Measurements from ENCODE around the gene XPNPEP1.
"Not testable (repeated sequence)": the region's sequence is repeated elsewhere in the genome, so short reads cannot be mapped to it uniquely, and the experiment has no call there.

The XPNPEP1 gene

GRCh38 chr10:109924967-109925620, 1.8 kb upstream of the XPNPEP1 start:
- DNase-seq (ENCODE audit: low read depth, low spot score) = peak; percentile 18

- DNase-seq (ENCODE audit: low read depth, low spot score) = no peak
Measured at GRCh38 chr10:109924087-109924486, 776 bp upstream of the XPNPEP1 start.

GRCh38 chr10:109922358-109922975, 844 bp downstream of the XPNPEP1 start:
- DNase-seq (ENCODE audit: low read depth, low spot score) = peak; percentile 13

- DNase-seq (ENCODE audit: low read depth, low spot score) = no peak
Measured at GRCh38 chr10:109920016-109920415, 3.3 kb downstream of the XPNPEP1 start.

GRCh38 chr10:109919220-109919619, 4.1 kb downstream of the XPNPEP1 start:
- DNase-seq (ENCODE audit: low read depth, low spot score) = no peak

DNA sequence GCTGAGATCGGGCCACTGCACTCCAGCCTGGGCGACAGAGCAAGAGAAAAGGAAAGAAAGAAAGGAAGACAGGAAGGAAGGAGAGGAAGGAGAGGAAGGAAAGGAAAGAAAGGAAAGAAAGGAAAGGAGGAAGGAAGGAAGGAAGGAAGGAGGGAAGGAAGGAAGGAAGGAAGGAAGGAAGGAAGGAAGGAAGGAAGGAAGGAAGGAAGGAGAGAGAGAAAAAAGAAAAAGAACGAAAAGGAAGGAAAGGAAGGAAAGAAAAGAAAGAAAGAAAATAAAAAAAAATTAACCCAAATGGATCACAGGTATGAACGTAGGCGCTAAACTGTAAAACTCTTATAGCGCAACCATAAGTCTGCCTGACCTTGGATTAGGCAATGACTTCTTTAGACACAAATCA, 4.6 kb downstream of the XPNPEP1 start:
- not testable (repeated sequence) for DNase-seq (ENCODE audit: low read depth, low spot score)

DNA sequence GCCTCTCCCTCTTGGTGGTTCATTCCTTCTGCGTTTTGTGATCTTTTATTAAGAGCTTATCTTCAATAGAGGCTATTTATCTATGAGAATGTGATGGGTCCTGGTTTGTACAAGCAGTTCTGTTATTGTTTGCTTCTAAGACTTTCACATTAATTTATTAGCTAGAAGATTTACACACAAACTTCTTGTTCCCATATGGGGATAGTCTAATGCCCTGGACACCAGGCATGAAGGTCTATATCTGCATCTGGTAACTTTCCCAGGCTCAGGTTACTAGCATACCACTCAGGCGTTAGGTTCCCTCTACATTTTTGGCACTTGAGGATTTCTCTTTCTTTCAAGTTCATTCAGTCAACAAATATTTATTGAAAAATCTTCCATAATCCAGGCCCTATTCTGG, 7.7 kb downstream of the XPNPEP1 start:
- no peak for DNase-seq (ENCODE audit: low read depth, low spot score)

DNA sequence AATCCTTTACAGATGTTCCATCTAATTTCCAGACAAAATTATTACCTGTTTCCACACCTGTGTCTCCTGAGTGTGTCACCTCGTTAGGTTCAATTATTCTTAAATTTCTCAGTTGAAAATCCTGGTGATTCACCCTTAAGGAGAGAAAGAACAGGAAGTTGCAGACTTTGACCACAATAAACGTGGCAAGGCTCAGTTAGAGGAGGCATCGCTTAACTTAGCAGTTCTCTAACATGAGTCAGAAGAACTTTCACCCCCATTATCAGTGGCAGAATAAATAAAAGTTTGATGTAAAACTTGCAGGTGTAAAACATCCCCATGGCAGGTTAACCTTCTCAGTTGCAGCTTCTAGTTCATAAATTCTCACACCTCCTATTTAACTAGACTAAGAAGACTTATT, 8.3 kb downstream of the XPNPEP1 start:
- no peak for DNase-seq (ENCODE audit: low read depth, low spot score)

GRCh38 chr10:109913306-109913892, 9.9 kb downstream of the XPNPEP1 start:
- no peak for DNase-seq (ENCODE audit: low read depth, low spot score)

GRCh38 chr10:109912335-109913281, 10.7 kb downstream of the XPNPEP1 start:
- DNase-seq (ENCODE audit: low read depth, low spot score) = no peak

DNA sequence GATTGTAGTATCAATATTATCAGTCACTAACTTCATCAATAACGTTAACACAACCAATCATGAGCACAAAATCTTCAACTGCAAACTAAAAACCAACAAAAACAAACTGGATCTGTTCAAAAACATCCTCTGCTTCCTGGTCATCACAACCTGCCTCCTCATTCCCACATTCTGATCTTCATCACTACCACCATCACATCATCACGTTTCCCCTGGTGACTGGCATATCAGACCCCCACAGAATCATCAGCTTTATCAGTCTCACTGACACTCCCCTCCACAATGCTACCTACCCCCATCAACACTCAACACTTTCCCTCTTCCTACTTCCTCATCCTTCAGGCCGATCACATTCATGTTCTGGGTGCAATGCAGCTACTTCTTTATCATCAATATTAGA, 11.4 kb downstream of the XPNPEP1 start:
- DNase-seq (ENCODE audit: low read depth, low spot score) = no peak

GRCh38 chr10:109906316-109906715, 17.0 kb downstream of the XPNPEP1 start:
- no peak for DNase-seq (ENCODE audit: low read depth, low spot score)

GRCh38 chr10:109904397-109904796, 18.9 kb downstream of the XPNPEP1 start:
- no peak for DNase-seq (ENCODE audit: low read depth, low spot score)

DNA sequence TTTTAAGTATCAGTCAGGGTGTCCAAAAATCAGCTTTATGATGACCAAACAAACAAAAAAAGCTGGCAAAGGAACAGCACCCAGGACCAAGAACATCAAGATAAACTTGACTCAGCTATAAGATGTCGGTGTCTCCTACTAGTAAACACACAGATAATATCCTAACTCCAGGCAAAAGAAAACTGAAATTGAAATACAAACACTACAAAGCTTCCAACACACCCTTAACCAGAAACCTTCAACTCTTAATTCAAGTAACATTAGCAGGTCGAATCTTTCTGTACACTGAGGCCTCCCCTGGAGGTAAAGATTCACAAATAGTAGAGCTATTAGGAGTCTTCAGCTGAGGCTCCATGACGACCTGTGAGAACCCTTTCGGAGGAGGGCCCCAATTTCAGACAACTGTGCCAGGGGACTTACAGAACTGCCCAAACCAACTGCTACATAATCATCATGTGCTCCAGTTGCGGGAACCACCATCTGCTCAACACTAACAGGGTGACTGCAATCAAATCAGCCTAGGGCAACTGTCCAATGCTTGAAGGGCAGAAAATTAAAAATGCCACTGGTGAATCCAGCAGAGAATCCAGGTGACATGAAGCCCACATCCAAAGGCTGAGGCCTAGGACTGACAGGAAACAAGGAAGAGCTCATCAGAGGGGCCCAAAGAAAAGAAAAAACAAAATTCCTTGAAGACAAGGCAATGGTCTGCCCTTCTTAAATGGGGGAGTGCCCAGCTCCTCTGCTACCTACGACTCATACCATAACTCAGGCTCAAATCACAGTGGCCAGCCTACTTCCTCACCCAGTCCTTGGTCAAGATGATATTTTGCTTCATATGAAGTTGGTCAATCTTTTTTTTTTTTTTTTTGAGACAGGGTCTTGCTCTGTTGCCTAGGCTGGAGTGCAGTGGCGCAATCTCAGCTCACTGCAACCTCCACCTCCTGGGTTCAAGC, 20.0 kb downstream of the XPNPEP1 start:
- no peak for DNase-seq (ENCODE audit: low read depth, low spot score)

DNA sequence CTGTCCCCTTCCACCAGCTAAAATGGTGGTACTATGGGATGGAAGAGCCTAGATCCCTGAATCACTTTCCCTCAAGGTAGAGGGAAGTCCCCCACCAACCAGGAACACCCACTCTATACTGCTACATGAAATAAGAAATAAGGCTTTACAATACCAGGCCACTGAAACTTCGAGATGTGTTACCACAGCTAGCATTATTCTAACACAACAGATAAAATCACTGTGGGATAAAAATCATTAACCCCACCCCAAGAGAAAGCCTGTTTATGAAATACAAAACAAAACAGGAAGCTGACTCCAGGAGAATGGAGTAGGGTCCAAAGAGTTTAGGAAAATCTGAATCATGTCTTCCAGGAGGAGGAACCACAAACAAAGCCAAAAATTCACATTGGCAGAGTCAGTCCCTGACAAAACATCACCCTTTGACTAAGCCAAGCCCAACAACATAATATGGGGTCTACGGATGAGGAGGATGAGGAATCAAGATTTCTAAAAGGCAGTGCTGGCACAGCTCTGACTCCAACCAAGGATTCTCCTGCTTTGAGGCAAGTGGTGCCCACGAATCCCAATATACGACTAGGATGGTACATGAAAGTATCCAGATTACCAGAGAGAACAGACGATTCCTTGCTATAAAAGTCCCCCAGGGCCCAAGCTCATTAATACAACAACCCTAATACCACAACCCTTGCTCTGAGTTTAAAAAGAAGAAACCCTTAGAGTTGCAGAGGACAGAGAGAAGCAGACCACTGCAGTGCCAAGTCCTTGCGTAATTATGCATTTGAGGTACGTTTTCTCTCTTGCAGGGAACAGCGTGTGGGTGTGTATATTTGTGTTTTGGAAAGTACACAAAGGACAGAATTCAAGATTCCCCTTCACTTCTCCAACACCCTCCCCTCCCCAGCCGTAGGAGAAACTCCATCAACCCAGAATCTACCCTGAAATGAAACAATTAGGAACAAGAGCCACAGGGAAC, 23.7 kb downstream of the XPNPEP1 start:
- no peak for DNase-seq (ENCODE audit: low read depth, low spot score)

GRCh38 chr10:109898666-109899355, 24.5 kb downstream of the XPNPEP1 start:
- no peak for DNase-seq (ENCODE audit: low read depth, low spot score)

GRCh38 chr10:109898007-109898406, 25.3 kb downstream of the XPNPEP1 start:
- DNase-seq (ENCODE audit: low read depth, low spot score) = no peak

DNA sequence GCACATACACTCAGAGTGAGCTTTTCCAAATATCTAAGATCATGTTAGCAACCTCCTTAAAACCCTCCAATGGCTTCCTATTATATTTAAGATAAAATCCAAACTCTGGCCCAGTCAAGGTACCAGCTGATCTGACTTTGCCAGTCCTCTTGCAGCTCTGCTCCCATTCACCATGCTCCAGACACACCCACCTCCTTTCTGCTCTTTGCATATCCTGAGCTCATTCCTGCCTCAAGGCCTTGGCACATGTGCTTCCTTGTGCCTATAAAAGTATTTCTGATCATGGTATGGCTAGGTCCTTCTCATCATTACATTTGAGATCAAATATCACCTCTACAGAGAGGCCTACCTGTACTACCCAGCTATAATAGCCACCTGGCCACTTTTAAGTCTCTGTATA, 27.5 kb downstream of the XPNPEP1 start:
- DNase-seq (ENCODE audit: low read depth, low spot score) = no peak
